Tibial nerve (tissue), 4 donors: Measurements from ENCODE around the gene DENND1A.

Experiments used
- CTCF ChIP-seq, 5 experiments: fragments of 200-600 bp in 3 of 5; fragments of 450-650 bp in 2 of 5; sonication (generic) in 3 of 5; IDR thresholded peaks; one replicate each; pipeline ENCODE4 v1.5.1; 2016 to 2019; ENCODE audit warnings: antibody characterized with exemption in 5 of 5, mild to moderate bottlenecking in 3 of 5, moderate library complexity in 2 of 5
- EP300 ChIP-seq, 2 donors: sonication (generic); formaldehyde crosslinking; IDR thresholded peaks; one replicate each; pipeline ENCODE4 v1.6.1; 2017; ENCODE audit warnings: antibody characterized with exemption in 2 of 2, mild to moderate bottlenecking in 1 of 2
- POLR2A ChIP-seq, 2 donors: fragments of 450-650 bp; IDR thresholded peaks; one replicate each; pipeline ENCODE4 v1.6.1; 2017; ENCODE audit warnings: antibody characterized with exemption in 2 of 2, mild to moderate bottlenecking in 2 of 2, moderate library complexity in 2 of 2

- TF ChIP-seq CTCF (IDR thresholded peaks at IDR 0.05) (no peak), EP300 (IDR thresholded peaks at IDR 0.05) (no peak), POLR2A (IDR thresholded peaks at IDR 0.05) (no peak)
Observed at GRCh38 chr9:123702483-123702882, 227.4 kb downstream of the DENND1A start.
